GM21423 (cell line): Measurements from ENCODE around the gene WBP1L.
"Not testable (repeated sequence)": the region's sequence is repeated elsewhere in the genome, so short reads cannot be mapped to it uniquely, and the experiment has no call there.

ENCODE experiments used
- ATAC-seq: cut with Tn5 transposase; IDR thresholded peaks from one replicate; pipeline ENCODE4 v1.9.1; 2021; ENCODE audit warnings: mild to moderate bottlenecking, moderate library complexity; ENCODE audit not compliant: unreplicated experiment

WBP1L gene

DNA sequence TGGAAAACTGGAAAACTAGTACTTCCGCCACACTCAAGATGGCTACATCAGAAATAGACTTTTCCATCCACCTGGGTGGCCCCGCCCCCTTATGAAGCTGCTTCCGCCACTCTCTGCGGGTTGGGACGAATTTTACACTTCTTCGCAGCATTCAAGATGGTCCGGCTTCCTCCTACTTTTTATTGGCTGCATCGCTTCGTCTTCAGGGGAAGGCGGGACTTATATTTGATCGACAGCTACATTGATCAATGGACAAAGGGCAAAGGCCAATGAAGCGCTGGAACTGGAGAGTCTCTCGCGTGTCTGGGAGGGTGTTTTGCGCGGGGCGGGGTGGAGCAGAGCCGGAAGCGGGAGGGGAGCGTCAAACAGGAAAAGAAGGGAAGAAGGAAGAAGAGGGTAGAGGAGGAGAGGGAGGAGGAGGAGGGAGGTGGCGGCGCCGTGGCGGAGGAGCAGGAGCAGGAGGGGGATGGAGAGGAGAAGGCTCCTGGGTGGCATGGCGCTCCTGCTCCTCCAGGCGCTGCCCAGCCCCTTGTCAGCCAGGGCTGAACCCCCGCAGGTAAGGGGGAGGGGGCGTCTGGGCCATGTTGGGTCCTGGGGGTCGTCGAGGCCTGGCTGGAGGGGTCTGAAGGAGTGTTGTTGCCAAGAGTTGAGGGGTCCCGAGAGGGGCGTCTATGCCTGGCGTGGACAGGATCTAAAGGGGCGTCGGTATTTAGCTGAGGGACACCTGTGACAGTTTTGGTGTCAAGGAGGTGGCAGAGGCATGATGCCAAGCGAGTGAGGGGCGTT lies at the start of gene WBP1L:
Gene WBP1L (plus strand): TSS at position 361 of the 786 bp plus-strand sequence. CDS start 106 bp downstream, at position 467.
- peak; percentile 95 for ATAC-seq

DNA sequence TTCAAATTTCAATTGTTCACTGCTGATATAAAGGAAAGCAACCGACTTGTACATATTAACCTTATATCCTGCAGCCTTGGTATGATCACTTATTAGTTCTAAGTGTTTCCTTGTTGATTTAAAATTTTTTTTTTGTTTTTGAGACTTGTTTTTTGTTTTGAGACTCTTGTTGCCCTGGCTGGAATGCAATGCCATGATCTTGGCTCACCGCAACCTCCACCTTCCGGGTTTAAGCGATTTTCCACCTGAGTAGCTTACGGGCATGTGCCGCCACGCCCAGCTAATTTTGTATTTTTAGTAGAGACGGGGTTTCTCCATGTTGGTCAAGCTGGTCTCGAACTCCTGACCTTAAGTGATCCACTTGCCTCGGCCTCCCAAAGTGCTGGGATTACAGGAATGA lies 48.3 kb upstream of the WBP1L start:
- not testable (repeated sequence) for ATAC-seq

DNA sequence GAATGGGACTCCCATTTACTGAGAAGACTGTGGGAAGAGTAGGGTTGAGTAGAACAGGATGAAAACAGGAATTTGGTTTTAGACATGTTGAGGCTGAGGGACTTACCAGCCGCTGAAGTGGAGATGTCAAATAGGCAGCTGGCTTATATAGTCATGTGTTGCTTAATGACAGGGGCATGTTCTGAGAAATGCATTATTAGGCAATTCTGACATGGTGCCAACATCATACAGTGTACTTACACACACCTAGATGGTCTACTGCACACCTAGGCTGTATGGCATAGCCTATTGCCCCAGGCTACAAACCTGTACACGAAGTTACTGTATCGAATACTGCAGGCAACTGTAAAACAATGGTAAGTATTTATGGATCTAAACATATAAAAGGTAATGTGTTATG lies 47.0 kb upstream of the WBP1L start:
- no peak for ATAC-seq

DNA sequence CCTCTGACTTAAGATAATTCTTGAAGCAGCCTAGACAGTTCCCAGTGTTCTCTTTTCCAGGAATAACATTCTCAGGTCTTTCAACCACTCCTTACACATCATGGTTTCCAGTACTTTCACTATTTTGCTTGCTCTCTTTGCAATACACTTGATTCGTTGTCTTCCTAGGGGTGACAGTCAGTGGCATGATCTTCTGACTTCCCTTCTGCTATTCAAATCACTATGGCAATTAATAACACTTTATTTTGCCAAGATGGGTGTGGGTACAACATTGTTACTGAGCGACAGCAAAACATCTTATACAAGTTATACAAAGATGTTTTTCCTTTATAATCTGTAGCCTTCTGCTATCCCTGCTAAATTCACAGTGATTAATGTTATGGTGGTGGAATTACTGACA lies 44.9 kb upstream of the WBP1L start:
- no peak for ATAC-seq

DNA sequence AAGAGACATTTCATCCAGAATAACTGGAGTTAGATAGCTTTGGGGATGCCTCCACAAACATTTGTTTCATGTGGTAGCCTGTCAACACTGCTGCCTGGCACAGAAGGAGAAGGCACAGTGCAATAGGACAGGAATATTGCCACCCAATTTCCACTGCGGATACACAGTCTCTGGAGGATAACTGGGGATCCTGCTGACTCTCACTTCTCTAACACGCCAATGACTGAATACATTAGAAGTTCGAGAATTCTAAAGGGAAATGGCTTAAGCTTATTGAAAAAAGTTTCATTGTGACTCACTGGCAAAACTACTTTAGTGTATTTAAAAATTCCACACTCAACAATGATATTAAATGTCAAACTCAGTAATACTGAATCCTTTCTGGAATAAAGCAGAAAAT lies 42.5 kb upstream of the WBP1L start:
- ATAC-seq: no peak

DNA sequence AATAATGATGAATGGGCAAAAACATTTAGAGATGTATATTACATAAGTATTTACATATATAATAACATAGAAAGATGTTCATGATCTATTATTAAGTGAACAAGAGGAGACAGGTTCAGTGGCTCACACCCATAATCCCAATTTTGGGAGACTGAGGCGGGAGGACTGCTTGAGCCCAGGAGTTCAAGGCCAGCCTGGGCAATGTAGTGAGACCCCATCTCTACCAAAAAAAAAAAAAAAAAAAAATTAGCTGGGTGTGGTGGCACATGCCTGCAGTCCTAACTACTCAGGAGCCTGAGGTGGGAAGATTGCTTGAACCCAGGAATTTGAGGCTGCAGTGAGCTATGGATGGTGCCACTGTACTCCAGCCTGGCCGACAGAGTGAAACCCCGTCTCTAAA lies 42.0 kb upstream of the WBP1L start:
- no peak for ATAC-seq

DNA sequence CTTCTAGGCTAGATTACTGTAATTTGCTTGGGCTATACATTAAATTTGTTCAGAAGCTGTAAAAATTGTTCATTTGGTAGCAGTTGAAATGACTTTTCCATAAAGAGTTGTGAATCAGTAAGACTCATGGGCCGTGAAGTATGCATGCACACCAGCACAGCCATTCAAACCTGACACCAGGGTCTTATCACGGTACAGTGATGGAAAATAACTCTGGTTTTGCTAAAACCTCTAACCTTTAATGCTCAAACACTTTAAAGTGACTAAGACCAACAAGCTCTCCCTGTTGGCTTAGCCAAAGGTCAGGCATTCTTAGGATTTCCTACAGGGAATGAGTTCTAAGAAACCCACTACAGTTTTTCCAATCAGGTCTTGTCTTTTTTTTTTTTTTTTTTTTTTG lies 41.0 kb upstream of the WBP1L start:
- ATAC-seq: no peak

DNA sequence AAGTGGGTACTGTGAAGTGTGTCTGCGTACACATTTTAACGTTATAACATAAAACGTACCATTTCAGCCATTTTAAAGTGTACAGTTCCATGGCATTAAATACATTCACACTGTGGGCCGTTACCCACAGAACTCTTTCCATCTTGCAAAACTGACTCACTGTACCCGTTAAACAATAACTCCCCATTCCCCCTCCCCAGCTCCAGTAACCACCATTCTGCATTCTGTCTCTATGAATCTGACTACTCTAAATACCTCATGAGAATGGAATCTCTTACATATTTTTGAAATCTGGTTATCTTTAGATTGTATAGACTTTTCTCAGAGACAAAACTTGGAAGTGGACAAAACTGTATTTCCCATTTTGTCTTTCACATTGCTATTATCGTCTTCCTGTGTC lies 38.8 kb upstream of the WBP1L start:
- no peak for ATAC-seq

DNA sequence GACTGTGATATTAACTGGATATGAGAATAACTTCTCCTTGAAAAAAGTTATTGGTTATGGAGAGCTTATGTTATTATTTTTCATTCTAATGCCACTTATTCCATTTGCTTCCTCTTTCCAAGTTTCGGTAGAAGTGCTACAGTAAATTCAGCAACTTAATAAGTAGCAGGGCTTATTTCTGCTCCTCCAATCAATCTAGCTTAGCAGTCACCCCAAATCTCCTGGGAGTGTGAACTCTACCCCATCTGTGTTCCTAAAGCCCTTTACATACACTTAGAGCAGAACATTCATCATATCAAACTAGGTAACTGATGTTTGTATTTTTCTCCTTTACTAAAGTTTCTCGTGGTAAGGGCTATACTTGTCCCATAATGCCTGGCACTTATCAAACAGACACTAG lies 38.2 kb upstream of the WBP1L start:
- ATAC-seq: no peak

DNA sequence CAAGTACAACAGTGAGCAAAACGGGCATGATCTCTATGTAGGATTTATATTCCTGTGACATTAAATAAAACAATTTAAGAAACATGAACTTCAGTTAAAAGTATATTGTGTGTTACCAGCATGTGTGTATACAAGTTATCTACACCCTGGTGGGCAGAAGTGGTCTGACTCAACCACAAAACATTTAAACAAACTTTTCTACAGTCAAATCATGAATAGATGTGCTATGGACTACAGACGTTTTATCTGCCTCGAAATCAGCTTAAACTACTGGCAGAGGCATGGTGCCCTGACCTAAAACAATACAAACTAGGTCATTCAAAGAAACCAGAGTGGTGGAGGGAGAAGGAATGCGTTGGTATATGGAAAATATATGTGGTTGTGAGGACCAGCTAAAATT lies 33.1 kb upstream of the WBP1L start:
- ATAC-seq: no peak

DNA sequence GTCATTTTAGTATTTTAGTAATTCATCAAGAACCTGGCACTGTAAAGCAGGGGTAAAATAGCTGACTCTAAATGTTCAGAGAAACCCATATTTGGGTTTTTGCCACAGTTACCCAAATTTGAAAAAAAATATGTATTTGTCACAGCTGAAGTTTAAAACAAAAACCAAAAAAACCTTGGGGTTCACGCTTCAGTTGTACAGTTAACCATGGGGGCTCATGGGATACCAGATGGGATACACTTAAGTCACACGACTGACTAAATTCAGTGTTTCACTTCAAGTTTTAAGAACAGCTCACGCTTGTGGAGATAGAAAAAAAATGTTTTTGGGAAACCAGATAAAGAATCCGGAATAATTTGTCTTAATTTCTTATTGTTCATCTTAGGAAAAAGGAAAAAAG lies 31.7 kb upstream of the WBP1L start:
- no peak for ATAC-seq

DNA sequence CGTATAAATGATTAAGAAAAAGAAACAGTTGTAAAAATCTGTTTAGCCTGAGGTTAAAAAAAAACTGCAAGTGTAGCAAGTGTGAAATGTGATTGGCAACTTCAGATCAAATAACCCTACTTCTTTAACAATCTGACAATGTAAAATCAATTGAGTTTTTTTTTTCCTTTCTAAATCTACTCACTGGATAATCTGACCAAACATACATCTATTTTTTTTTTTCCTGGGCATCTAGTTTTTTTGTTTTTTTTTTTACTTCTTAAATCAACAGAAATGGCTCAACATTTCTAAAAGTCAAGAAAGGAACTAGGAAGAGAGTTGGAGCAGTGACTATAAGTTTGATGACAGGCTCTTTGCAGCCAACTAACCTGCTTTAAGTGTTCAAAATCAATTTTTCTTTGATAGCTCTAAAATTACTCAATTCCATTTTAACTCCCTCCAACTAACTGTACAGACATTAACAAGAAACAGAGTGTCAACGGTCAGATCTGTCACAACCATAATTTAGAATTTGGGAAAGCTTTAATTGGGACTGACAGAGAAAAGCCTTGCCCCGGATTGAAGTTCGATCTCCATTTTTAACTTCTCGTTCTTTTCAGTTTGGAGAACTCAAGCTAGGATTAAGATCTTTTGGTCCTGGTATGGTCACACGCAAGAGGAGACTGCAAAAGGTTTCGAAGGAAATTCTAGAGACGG lies 30.8 kb upstream of the WBP1L start:
- no peak for ATAC-seq

DNA sequence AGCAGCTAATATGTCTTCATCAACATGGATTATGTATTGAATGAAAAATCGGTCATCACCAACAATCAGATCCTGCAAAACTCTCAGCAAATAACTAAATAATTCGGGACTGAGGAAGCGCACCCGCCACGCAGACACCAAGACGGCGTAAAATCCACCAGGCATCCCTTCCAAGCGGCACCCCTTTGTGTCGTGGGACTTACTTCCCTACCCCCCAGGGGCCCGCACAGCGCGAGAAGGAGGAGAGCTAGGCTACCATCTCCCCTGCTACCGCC lies 30.3 kb upstream of the WBP1L start:
- ATAC-seq: peak; percentile 40

DNA sequence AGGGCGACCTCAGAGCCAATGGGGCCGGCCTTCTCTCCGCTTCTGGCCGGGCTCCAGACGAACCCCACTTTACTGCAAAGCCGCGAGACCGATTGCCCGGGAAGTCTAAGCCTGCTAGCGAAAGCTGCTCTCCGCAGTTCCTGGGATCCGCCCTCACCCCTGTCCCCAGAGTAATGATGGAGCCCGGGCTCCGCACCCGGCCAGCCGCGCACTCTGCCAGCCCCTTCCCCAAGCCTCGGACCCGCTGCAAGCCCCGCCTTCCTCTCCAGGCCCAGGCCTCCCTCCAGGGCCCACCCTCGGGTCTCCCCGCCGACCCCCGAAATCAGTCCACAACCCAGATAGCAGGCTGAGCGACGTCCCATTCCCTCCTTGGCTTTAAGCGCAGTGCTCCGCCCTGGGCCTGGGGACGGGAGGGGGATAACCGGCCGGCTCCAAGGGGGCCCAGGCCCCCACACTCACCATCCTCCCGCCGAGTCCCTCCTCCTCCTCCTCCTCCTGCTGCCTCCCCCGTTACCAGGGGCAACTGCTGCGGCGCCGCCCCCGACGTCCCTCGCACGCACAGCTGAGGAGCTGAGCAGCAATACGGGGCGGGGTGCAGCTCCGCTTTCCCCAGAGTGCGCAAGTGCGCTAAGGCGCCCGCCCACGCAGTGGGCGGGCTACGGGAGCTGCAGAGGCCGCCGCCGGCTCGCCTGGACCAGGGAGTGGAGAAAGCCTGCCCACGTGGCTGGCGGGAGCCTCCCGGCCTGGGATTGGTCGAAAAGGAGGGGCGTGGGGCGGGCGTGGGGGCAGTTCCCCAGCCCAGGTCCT lies 29.7 kb upstream of the WBP1L start, which contains the start of gene ARL3:
Gene ARL3 (minus strand): TSS at position 584 of the 807 bp plus-strand sequence. CDS start 122 bp downstream, at position 462.
- ATAC-seq: peak; percentile 80

DNA sequence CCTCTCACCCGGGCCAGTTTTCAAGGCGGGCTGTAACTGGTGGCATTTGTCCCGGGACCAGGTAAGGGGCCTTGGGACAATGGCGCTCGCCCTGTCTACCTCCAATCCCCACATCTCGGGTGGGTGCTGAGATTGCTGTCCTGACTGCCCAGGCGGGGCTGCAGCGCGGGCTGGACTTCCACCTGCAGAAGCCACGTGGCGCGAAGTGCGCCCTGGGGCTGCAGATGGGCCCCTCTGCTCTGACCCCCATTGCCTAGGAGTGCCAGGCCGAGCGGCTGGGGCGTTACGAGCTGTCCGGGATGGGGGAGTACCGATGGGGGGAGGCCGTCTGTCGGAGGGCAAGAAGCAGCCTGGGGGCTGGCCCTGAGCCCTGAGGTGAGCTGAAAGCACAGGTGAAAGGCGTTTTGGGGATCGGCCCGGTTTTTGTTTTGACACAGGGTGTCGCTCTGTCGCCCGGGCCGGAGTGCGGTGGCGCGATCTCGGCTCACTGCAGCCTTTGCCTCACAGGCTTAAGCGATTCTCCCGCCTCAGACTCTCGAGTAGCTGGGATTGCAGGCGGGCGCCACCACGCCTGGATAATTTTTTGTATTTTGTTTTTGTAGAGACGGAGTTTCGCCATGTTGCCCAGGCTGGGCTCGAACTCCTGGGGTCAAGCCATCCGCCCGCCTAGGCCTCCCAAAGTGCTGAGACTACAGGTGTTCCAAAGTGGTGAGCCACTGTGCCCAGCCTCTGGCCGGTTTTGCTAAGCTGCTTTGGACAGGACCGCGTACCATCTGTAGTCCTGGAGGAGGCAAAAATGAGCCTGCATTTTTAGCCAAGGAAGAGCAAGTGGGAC lies 28.9 kb upstream of the WBP1L start, which contains the start of gene SFXN2:
Gene SFXN2 (plus strand): TSS at position 16 of the 835 bp plus-strand sequence. CDS start 12,001 bp downstream, outside the sequence.
- no peak for ATAC-seq

DNA sequence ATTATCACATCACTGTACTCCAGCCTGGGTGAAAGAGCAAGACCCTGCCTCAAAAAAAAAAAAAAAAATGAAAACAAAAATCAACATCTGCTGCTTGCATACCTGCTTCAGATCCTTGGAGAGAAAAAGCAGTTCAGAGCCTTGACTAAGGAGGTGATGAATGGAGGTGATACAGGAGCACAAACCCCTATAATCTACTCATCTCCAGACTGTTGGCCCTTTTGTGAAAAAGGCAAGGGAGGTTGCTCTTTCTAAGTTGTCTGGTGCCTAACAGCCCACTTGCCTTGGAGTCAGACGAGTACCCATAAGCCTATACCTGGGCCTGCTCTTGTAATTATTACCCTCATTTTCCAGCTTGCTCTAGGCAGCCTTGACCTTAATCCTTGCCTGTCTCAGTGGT lies 27.9 kb upstream of the WBP1L start:
- ATAC-seq: no peak

DNA sequence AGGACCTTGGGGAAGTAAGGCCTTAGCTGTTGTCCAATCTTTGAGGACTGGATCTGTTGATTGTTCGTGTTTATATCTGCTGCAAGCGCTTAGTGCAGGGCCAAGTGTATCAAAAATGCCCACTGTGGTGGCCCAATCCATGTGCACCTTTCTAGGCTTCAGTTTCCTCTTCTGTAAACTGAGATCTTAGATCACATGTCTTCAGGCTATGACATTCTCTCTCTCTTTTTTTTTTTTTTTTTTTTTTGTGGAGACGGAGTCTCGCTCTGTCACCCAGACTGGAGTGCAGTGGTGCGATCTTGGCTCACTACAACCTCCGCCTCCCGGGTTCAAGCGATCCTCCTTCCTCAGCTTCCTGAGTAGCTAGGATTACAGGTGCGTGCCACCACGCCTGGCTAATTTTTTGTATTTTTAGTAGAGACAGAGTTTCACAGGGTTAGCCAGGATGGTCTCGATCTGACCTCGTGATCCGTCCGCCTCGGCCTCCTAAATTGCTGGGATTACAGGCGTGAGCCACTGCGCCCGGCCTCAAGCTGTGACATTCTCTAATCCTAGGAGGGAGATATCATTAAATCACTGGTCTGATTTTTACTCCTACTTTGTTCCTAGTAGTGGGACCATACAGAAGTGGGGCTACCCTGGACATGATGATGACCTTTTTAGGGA lies 26.7 kb upstream of the WBP1L start:
- not testable (repeated sequence) for ATAC-seq

DNA sequence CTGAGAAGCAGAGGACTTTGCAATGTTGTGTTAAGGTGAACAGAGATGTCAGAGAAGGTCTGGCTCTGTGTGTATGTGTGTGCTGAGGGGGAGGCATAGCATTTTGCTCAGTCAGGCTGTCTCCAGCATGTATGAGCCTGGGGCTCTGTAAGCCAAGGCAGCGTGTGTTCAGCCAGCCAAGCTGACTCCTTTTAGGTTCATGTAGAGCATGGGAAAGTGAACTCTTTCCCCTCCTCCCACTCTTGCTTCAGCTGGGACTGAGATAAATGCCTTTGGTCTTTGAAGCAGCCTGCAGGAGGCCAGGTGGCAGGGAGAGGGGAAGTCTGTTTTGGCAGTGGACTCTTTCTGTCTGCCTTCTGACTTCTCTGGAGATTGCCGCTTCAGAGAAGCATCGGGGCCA lies 25.5 kb upstream of the WBP1L start:
- ATAC-seq: no peak

DNA sequence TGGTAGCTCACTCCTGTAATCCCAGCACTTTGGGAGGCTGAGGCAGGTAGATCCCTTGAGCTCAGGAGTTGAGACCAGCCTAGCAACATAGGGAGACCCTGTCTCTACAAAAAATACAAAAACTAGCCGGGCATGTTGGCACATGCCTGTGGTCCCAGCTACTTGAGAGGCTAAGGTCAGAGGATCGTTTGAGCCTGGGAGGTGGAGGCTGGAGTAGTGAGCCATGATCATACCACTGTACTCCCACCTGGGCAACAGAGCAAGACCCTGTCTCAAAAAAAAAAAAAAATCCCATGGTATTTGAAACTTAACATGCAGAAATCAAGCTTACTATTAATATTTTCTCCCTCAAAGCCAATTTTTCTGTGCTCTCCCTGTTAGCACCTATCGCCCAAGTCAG lies 23.4 kb upstream of the WBP1L start:
- ATAC-seq: no peak

DNA sequence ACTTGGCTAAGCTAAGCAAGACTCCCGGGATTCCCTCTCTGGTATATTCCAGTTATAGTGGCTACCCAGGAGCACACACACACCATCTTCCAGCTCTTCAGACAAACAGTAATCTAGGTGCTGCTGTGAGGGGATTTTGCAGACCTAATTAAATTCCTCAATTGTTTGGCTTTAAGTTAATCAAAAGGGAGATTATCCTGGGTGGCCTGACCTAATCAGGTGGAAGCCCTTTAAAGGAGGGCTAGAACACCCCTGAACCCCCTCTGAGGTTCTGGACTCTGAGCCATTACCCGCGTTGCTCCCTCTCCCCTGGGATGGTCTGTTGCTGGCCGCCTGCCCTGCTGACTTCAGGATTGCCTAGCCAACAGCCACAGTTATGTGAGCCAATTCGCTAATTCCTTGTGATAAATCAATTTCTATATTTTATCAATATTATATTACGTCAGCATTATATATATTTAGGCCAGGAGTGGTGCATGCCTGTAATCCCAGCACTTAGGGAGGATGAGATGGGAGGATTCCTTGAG lies 22.9 kb upstream of the WBP1L start:
- no peak for ATAC-seq
